ENCODE data around the gene JOSD1. TPM values are rescaled to one million over a fixed set of nuclear protein-coding genes. Genes with fewer than 3 reads are reported as not detected.

The JOSD1 gene
- total RNA-seq, 1 experiment from 2014 or later: 19.2 TPM

DNA sequence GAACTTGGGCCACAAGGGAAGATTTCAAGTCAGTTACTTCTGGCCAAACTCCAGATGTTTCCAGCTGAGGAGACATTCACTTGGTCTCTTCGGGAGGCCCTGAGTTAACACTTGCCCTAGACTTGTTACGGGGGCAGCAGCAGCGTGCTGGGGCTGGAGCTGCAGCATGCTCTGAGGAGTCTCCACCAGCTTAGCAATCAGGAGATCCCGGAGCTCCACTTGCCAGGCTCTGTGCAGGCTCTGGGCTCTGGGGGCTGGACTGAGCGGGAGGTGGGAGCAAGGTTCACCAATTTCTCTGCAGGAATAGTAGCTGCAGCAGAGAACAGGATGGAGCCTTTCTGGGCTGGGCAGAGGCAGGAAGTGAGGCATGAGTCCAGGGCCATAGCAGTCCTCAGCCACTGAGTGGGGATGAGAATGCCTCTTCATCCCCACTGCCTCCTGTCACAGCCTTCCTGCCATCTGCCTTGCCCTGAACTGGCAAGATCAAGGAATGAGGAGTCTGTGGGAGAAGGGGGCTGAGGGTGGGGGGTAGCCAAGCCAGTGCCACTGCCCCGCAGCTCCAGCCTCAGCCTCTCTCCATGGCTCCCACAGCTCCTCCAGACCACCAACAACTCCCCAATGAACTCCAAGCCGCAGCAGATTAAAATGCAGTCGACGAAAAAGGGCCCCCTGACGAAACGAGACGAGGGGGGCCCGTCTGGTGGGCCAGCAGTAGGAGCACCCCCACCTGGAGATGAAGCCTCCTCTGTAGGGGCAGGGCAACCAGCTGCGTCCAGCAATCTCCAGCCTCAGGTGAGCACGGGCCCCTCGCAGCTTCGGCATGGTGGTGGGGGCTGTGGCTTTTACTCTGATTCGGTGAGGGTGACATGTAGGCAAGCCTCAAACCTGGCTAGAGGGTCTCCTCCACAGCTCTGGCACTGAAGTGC is 28.4 kb upstream of the JOSD1 start:
- no peak overlapping the region; the same call in 1 of the 2 replicates for H3K14ac ChIP-seq (ENCODE audit: insufficient read depth, low read length)
- H3K4ac ChIP-seq (ENCODE audit: low read depth, low read length): no peak overlapping the region
- Mint-ChIP-seq H3K4me1 (no peaks in the 10 kb centered on the region), H3K27ac (no peak overlapping the region; a peak in 1 of 7 replicates), H3K36me3 (ENCODE audit: insufficient read depth in 1 of 3, low read depth in 3 of 3) (peaks cover 45 to 98% (median 80%) of the 10 kb centered on the region in 3 experiments; a peak in 6 of 7 replicates), H3K9me3 (no peaks in the 10 kb centered on the region), H3K4me3 (no peak overlapping the region), H3K27me3 (ENCODE audit: low read depth) (no peaks in the 10 kb centered on the region)
- H3K27me3 ChIP-seq (ENCODE audit: insufficient read depth, low read length): no peaks in the 10 kb centered on the region
- H3K79me2 ChIP-seq (ENCODE audit: insufficient read depth, low read length): no peaks in the 10 kb centered on the region
- H3K23me2 ChIP-seq (ENCODE audit: insufficient read length, low read depth, low read length, poor library complexity, severe bottlenecking): no peaks in the 10 kb centered on the region
- no peak overlapping the region for H2BK120ac ChIP-seq (ENCODE audit: low read depth, low read length, poor library complexity, severe bottlenecking)
- no peak overlapping the region for H3K27ac ChIP-seq (ENCODE audit: insufficient read length, low read depth, low read length)
- no peak overlapping the region for H3K56ac ChIP-seq (ENCODE audit: insufficient read length, low read depth, low read length)
- H2BK5ac ChIP-seq (ENCODE audit: insufficient read length, low read length): no peak overlapping the region
- H3K4me1 ChIP-seq (ENCODE audit: insufficient read depth, low read length): no peaks in the 10 kb centered on the region
- no peak overlapping the region for H3T11ph ChIP-seq (ENCODE audit: low read length)
- no peak overlapping the region for H3K9ac ChIP-seq (ENCODE audit: extremely low read depth, insufficient read length, low read length)
- no peak overlapping the region for H2BK15ac ChIP-seq (ENCODE audit: low read depth, low read length)
- H2BK20ac ChIP-seq (ENCODE audit: low read depth, low read length, poor library complexity, severe bottlenecking): no peak overlapping the region
- TF ChIP-seq, protein P1, sequence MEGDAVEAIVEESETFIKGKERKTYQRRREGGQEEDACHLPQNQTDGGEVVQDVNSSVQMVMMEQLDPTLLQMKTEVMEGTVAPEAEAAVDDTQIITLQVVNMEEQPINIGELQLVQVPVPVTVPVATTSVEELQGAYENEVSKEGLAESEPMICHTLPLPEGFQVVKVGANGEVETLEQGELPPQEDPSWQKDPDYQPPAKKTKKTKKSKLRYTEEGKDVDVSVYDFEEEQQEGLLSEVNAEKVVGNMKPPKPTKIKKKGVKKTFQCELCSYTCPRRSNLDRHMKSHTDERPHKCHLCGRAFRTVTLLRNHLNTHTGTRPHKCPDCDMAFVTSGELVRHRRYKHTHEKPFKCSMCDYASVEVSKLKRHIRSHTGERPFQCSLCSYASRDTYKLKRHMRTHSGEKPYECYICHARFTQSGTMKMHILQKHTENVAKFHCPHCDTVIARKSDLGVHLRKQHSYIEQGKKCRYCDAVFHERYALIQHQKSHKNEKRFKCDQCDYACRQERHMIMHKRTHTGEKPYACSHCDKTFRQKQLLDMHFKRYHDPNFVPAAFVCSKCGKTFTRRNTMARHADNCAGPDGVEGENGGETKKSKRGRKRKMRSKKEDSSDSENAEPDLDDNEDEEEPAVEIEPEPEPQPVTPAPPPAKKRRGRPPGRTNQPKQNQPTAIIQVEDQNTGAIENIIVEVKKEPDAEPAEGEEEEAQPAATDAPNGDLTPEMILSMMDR (conservative IDR thresholded peaks at IDR 0.05): no peak
- no peak overlapping the region for H3K23ac ChIP-seq (ENCODE audit: insufficient read length, low read depth, low read length)
- no peak overlapping the region for H4K5ac ChIP-seq (ENCODE audit: insufficient read length, low read depth, low read length)
- H4K20me1 ChIP-seq (ENCODE audit: control insufficient read depth, insufficient read depth, insufficient read length): no peaks in the 10 kb centered on the region
- no peaks in the 10 kb centered on the region for H3K79me1 ChIP-seq (ENCODE audit: insufficient read depth, low read depth, low read length, poor library complexity, severe bottlenecking)
- no peaks in the 10 kb centered on the region for H3K9me3 ChIP-seq (ENCODE audit: control insufficient read depth, low read depth, low read length)
- DNase-seq: no peak
- H4K91ac ChIP-seq (ENCODE audit: insufficient read length, low read depth, low read length): no peak overlapping the region
- no peak overlapping the region for H3K18ac ChIP-seq (ENCODE audit: insufficient read length, low read depth, low read length)
- no CpG with 5 or more reads among the region's 18 CpGs for WGBS (ENCODE audit: extremely low coverage, insufficient read length, low lambda C conversion rate)
- H2BK12ac ChIP-seq (ENCODE audit: insufficient read length, low read depth, low read length): no peak overlapping the region
- no peak overlapping the region for H4K8ac ChIP-seq (replicated peaks; ENCODE audit: insufficient read length, low read depth, low read length)
- H2AFZ ChIP-seq (ENCODE audit: low read length): no peak overlapping the region
- H3K4me2 ChIP-seq (ENCODE audit: insufficient read depth, insufficient read length, low read length): no peak overlapping the region
- no peak overlapping the region for H2AK5ac ChIP-seq (ENCODE audit: insufficient read length, low read length)
